Liver (tissue), 9 donors: ENCODE data around the gene AP3M1. TPM values are rescaled to one million over a fixed set of nuclear protein-coding genes. Genes with fewer than 3 reads are reported as not detected.

ENCODE experiments used
- DNase-seq: peaks from one replicate; pipeline ENCODE4 v3.0.0-alpha.2; 2017; ENCODE audit warnings: low spot score
- H3K27ac ChIP-seq, 2 donors: one replicate each; pipeline ENCODE4 v1.7.0; 2013; ENCODE audit warnings: inconsistent platforms in 2 of 2, low read length in 2 of 2, control low read depth in 1 of 2, low read depth in 1 of 2, mild to moderate bottlenecking in 1 of 2
- H3K27me3 ChIP-seq, 4 donors: one replicate each; pipeline versions ENCODE4 v1.6.1 to v1.7.0; 2013; ENCODE audit warnings: low read length in 3 of 4, inconsistent platforms in 1 of 4, mild to moderate bottlenecking in 1 of 4, moderate library complexity in 1 of 4; ENCODE audit not compliant: control insufficient read depth in 4 of 4, insufficient read depth in 4 of 4
- H3K36me3 ChIP-seq, 4 donors: one replicate each; pipeline versions ENCODE4 v1.6.1 to v1.7.0; 2013; ENCODE audit warnings: low read length in 3 of 4, mild to moderate bottlenecking in 3 of 4, low read depth in 1 of 4, moderate library complexity in 1 of 4; ENCODE audit not compliant: control insufficient read depth in 4 of 4, insufficient read depth in 3 of 4
- H3K4me1 ChIP-seq, 4 donors: one replicate each; pipeline versions ENCODE4 v1.6.1 to v1.7.0; 2013; ENCODE audit warnings: low read length in 3 of 4, mild to moderate bottlenecking in 3 of 4, moderate library complexity in 1 of 4; ENCODE audit not compliant: control insufficient read depth in 4 of 4, insufficient read depth in 4 of 4
- H3K4me3 ChIP-seq, 3 donors: one replicate each; pipeline versions ENCODE4 v1.6.1 to v1.7.0; 2013; ENCODE audit warnings: low read length in 3 of 3, control low read depth in 1 of 3, low read depth in 1 of 3, mild to moderate bottlenecking in 1 of 3
- H3K9ac ChIP-seq, 2 donors: one replicate each; pipeline ENCODE4 v1.7.0; 2013; ENCODE audit warnings: low read length in 2 of 2, mild to moderate bottlenecking in 2 of 2, moderate library complexity in 2 of 2, control low read depth in 1 of 2, low read depth in 1 of 2
- H3K9me3 ChIP-seq, 4 donors: one replicate each; pipeline versions ENCODE4 v1.6.1 to v1.7.0; 2013; ENCODE audit warnings: low read length in 3 of 4; ENCODE audit not compliant: control insufficient read depth in 4 of 4
- ATF3 ChIP-seq: IDR thresholded peaks from 2 replicates; pipeline ENCODE4 v1.6.1; 2016; ENCODE audit warnings: antibody characterized with exemption
- EGR1 ChIP-seq, 2 donors: IDR thresholded peaks; 2 replicates each; pipeline ENCODE4 v1.6.1; 2016 to 2018; ENCODE audit warnings: antibody characterized with exemption in 2 of 2, low read depth in 2 of 2
- FOXA1 ChIP-seq: IDR thresholded peaks from 2 replicates; pipeline ENCODE4 v1.6.1; 2016; ENCODE audit warnings: antibody characterized with exemption
- FOXA2 ChIP-seq: IDR thresholded peaks from 2 replicates; pipeline ENCODE4 v1.6.1; 2016; ENCODE audit warnings: antibody characterized with exemption
- GABPA ChIP-seq, 2 donors: IDR thresholded peaks in 1 of 2; conservative IDR thresholded peaks in 1 of 2; 2 replicates each; pipeline ENCODE4 v1.6.1; 2016; ENCODE audit warnings: antibody characterized with exemption in 2 of 2, mild to moderate bottlenecking in 1 of 2, moderate library complexity in 1 of 2
- HNF4A ChIP-seq, 2 donors: conservative IDR thresholded peaks; 2 replicates each; pipeline ENCODE4 v1.6.1; 2016; ENCODE audit warnings: antibody characterized with exemption in 2 of 2, mild to moderate bottlenecking in 2 of 2
- HNF4G ChIP-seq: IDR thresholded peaks from 2 replicates; pipeline ENCODE4 v1.6.1; 2016; ENCODE audit warnings: antibody characterized with exemption
- JUND ChIP-seq, 2 donors: IDR thresholded peaks; 2 replicates each; pipeline ENCODE4 v1.6.1; 2016; ENCODE audit warnings: antibody characterized with exemption in 2 of 2
- NR2F2 ChIP-seq: IDR thresholded peaks from 2 replicates; pipeline ENCODE4 v1.6.1; 2016; ENCODE audit warnings: antibody characterized with exemption
- RAD21 ChIP-seq, 2 donors: IDR thresholded peaks; 2 replicates each; pipeline ENCODE4 v1.6.1; 2016; ENCODE audit warnings: antibody characterized with exemption in 2 of 2, mild to moderate bottlenecking in 2 of 2
- REST ChIP-seq: IDR thresholded peaks from 2 replicates; pipeline ENCODE4 v1.6.1; 2016; ENCODE audit warnings: antibody characterized with exemption, mild to moderate bottlenecking
- RXRA ChIP-seq, 2 donors: IDR thresholded peaks; 2 replicates each; pipeline ENCODE4 v1.6.1; 2017 to 2018; ENCODE audit warnings: antibody characterized with exemption in 2 of 2, mild to moderate bottlenecking in 1 of 2
- SP1 ChIP-seq: IDR thresholded peaks from 2 replicates; pipeline ENCODE4 v1.6.1; 2018; ENCODE audit warnings: antibody characterized with exemption, mild to moderate bottlenecking
- TAF1 ChIP-seq: conservative IDR thresholded peaks from 2 replicates; pipeline ENCODE4 v1.6.1; 2016; ENCODE audit warnings: antibody characterized with exemption, mild to moderate bottlenecking
- YY1 ChIP-seq: IDR thresholded peaks from 2 replicates; pipeline ENCODE4 v1.6.1; 2016; ENCODE audit warnings: antibody characterized with exemption, mild to moderate bottlenecking
- ZBTB33 ChIP-seq: IDR thresholded peaks from 2 replicates; pipeline ENCODE4 v1.6.1; 2016; ENCODE audit warnings: antibody characterized with exemption
- WGBS: extraction: QIAGEN DNeasy Blood & Tissue Kit; methylation state at CpG from one replicate; pipeline ENCODE4 v1.1.7; 2013; 5-methylcytosine and 5-hydroxymethylcytosine counted together
- polyA plus RNA-seq, 2 donors: library from polyadenylated mRNA; stranded (reverse) in 1 of 2; unstranded in 1 of 2; fragments of 200-250 nt in 1 of 2; fragments of >200 nt in 1 of 2; fragmentation: Nextera tagmentation in 1 of 2; extraction: Ambion mirVana in 1 of 2; gene quantifications; one replicate each; pipeline versions ENCODE4 v1.2.1 to v1.2.3, GENCODE V29; 2013 to 2015
- total RNA-seq, 2 donors: library from RNA; depleted of rRNA; stranded (reverse); fragments of >200 nt; gene quantifications; one replicate each; pipeline ENCODE4 v1.2.3, GENCODE V29; 2014
- TF ChIP-seq, protein P1 (sequence below): fragments of 150-350 bp; IDR thresholded peaks from 2 replicates; pipeline ENCODE4 v1.5.1; 2017; ENCODE audit warnings: improper control_type of control experiment, low read depth, low read length; ENCODE audit not compliant: missing input control
- TF ChIP-seq, protein P2 (sequence below): IDR thresholded peaks from 2 replicates; pipeline ENCODE4 v1.6.1; 2016; ENCODE audit warnings: antibody characterized with exemption
- donor health status: healthy.
- donor health status: healthy.
- donor health status: healthy.
- donor health status: healthy.
- donor health status: healthy.

Gene AP3M1
- total and polyA plus RNA-seq, 4 donors: 7.5 to 24.8 (median 16.6) TPM

GRCh38 chr10:74113546-74113945, 37.1 kb downstream of the AP3M1 start:
- Histone ChIP-seq H3K9me3 (no peaks in the 10 kb centered on the region), H3K27ac (no peak overlapping the region), H3K4me1 (no peaks in the 10 kb centered on the region), H3K36me3 (peaks cover 9 to 71% (median 43%) of the 10 kb centered on the region in 4 donors), H3K9ac (no peak overlapping the region), H3K4me3 (no peak overlapping the region), H3K27me3 (no peaks in the 10 kb centered on the region)
- WGBS: 80% methylated on average over 1 of the region's 1 CpG
- TF ChIP-seq HNF4A (conservative IDR thresholded peaks at IDR 0.05) (no peak), FOXA2 (no peak), GABPA (IDR thresholded peaks at IDR 0.05 in 1 of 2, conservative IDR thresholded peaks at IDR 0.05 in 1 of 2) (no peak), YY1 (no peak), ZBTB33 (no peak), FOXA1 (no peak), HNF4G (no peak), EGR1 (IDR thresholded peaks at IDR 0.05; ENCODE audit: low read depth in 2 of 2) (no peak), TAF1 (no peak), RXRA (IDR thresholded peaks at IDR 0.05) (no peak), ATF3 (no peak), RAD21 (IDR thresholded peaks at IDR 0.05) (no peak), JUND (IDR thresholded peaks at IDR 0.05) (no peak), REST (no peak), NR2F2 (no peak), SP1 (no peak)
- TF ChIP-seq, protein P1, sequence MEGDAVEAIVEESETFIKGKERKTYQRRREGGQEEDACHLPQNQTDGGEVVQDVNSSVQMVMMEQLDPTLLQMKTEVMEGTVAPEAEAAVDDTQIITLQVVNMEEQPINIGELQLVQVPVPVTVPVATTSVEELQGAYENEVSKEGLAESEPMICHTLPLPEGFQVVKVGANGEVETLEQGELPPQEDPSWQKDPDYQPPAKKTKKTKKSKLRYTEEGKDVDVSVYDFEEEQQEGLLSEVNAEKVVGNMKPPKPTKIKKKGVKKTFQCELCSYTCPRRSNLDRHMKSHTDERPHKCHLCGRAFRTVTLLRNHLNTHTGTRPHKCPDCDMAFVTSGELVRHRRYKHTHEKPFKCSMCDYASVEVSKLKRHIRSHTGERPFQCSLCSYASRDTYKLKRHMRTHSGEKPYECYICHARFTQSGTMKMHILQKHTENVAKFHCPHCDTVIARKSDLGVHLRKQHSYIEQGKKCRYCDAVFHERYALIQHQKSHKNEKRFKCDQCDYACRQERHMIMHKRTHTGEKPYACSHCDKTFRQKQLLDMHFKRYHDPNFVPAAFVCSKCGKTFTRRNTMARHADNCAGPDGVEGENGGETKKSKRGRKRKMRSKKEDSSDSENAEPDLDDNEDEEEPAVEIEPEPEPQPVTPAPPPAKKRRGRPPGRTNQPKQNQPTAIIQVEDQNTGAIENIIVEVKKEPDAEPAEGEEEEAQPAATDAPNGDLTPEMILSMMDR: no peak
- TF ChIP-seq, protein P2, sequence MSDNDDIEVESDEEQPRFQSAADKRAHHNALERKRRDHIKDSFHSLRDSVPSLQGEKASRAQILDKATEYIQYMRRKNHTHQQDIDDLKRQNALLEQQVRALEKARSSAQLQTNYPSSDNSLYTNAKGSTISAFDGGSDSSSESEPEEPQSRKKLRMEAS: no peak
- no peak for DNase-seq
